ENCODE measurements around the gene NEU2.

Gene NEU2

DNA sequence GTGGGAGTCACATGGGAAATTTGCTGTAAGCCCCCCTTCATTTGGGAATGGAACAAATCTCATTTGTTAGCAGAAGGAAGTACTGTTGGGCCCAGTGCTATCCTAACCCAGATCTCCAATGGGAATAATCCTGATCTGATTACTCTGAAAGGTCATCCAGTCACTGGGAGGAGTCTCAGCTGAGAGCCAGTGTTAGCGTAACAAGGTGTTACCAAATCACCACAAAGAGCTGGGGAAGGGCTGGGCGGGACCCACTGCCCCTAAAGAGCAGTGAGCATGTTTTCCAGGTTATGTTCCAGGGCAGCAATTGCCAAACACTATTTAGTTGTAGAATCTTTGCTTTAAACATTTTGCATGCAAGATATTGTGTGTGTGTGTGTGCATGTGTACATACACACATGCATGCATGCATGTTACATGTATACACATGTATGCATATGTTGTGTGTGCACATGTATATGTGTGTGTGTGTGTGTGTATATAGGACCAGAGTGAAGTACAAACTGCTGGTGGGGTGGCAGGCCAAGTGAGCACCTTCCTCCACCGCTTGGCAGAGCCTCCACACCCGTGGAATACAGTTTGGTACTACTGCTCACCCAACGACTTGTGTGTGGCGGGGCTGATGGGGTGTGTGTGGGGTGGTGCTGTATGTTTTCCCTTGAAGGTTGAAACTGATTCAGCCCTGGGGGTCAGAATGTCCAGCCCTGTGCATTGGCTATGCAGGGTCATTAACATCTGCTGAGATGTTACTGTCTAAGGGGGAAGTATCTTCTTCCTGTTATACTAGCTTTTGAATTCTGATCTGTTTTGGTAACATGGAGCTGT lies 42.9 kb downstream of the NEU2 start:
- no peak for TF ChIP-seq EZH2phosphoT487 (IDR thresholded peaks at IDR 0.05; ENCODE audit: borderline replicate concordance, low read length)
- TF ChIP-seq, protein P1, sequence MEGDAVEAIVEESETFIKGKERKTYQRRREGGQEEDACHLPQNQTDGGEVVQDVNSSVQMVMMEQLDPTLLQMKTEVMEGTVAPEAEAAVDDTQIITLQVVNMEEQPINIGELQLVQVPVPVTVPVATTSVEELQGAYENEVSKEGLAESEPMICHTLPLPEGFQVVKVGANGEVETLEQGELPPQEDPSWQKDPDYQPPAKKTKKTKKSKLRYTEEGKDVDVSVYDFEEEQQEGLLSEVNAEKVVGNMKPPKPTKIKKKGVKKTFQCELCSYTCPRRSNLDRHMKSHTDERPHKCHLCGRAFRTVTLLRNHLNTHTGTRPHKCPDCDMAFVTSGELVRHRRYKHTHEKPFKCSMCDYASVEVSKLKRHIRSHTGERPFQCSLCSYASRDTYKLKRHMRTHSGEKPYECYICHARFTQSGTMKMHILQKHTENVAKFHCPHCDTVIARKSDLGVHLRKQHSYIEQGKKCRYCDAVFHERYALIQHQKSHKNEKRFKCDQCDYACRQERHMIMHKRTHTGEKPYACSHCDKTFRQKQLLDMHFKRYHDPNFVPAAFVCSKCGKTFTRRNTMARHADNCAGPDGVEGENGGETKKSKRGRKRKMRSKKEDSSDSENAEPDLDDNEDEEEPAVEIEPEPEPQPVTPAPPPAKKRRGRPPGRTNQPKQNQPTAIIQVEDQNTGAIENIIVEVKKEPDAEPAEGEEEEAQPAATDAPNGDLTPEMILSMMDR (IDR thresholded peaks at IDR 0.05; ENCODE audit: low read depth, low read length, poor library complexity, severe bottlenecking), result no peak
- Histone ChIP-seq H4K20me1 (ENCODE audit: control insufficient read depth, insufficient read depth, low read depth, low read length) (no peaks in the 10 kb centered on the region), H3K4me1 (ENCODE audit: control insufficient read depth, low read length) (peaks cover 91% of the 10 kb centered on the region), H3K4me2 (ENCODE audit: low read length) (peak overlapping the region; percentile 99), H3K36me3 (ENCODE audit: control insufficient read depth, low read length) (peaks cover 49% of the 10 kb centered on the region), H3K79me2 (ENCODE audit: control insufficient read depth, low read length) (peaks cover 65% of the 10 kb centered on the region), H3K27me3 (ENCODE audit: control insufficient read depth, low read length) (no peaks in the 10 kb centered on the region), H3K9me2 (replicated peaks; ENCODE audit: control insufficient read depth, low read length) (no peaks in the 10 kb centered on the region), H3K27ac (ENCODE audit: low read depth, low read length) (peak overlapping the region; percentile 99), H3K4me3 (ENCODE audit: low read length) (peak overlapping the region; percentile 72), H3K9me3 (ENCODE audit: control insufficient read depth, insufficient read depth, low read length) (0 out of 2 replicates have a peak, but pooled peaks cover 7% of the 10 kb centered on the region), H3F3A (ENCODE audit: control insufficient read depth, insufficient read depth) (peaks cover 57% of the 10 kb centered on the region)

DNA sequence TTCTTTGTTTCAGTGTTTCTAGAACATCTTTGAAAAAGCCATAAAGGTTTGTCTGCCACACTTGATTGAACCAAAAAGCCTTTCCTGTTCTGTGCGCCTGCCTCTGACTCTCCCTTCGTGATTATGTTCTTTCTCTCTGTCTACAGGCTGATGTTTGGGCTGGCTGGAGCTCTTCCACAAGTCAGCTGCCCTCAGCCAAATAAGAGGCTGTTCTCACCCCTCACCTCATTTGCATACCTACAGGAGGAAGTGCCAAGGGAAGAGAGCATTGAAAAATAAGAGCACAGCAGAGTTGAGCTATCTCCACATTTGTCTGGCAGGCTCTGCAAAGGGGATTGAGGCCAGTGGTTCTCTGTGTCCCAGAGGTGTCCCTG lies 43.5 kb downstream of the NEU2 start:
- Histone ChIP-seq H3K9me3 (ENCODE audit: control insufficient read depth, insufficient read depth, low read length) (0 out of 2 replicates have a peak, but pooled peaks cover 3% of the 10 kb centered on the region), H3K4me2 (ENCODE audit: low read length) (peak overlapping the region; percentile 99), H3K27me3 (ENCODE audit: control insufficient read depth, low read length) (no peaks in the 10 kb centered on the region), H3K36me3 (ENCODE audit: control insufficient read depth, low read length) (peaks cover 49% of the 10 kb centered on the region), H4K20me1 (ENCODE audit: control insufficient read depth, insufficient read depth, low read depth, low read length) (no peaks in the 10 kb centered on the region), H3K4me1 (ENCODE audit: control insufficient read depth, low read length) (peaks cover 92% of the 10 kb centered on the region), H3K27ac (ENCODE audit: low read depth, low read length) (peak overlapping the region; percentile 99), H3K79me2 (ENCODE audit: control insufficient read depth, low read length) (peaks cover 63% of the 10 kb centered on the region), H3K4me3 (ENCODE audit: low read length) (peak overlapping the region; percentile 72), H3F3A (ENCODE audit: control insufficient read depth, insufficient read depth) (peaks cover 59% of the 10 kb centered on the region), H3K9me2 (replicated peaks; ENCODE audit: control insufficient read depth, low read length) (no peaks in the 10 kb centered on the region)
- TF ChIP-seq EZH2phosphoT487 (IDR thresholded peaks at IDR 0.05; ENCODE audit: borderline replicate concordance, low read length), result no peak
- TF ChIP-seq, protein P1 (IDR thresholded peaks at IDR 0.05; ENCODE audit: low read depth, low read length, poor library complexity, severe bottlenecking), result no peak

DNA sequence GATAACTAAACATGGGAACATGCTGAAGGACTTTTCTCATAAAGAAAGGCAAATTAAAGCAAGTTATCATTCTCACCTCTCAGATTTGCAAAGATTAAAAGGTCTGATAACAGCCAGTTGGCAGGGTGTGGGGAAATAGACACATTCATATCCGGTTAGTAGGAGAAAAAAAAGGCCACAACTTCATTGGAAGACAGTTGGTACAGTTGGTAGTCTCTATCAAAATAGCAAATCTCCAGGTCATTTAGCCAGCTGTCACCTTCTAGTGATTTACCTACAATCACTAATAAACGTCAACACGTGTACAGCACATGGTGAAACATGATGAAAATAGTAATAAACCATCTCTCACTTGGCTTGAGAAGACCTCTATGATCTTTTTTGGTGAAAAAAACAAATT lies 44.3 kb downstream of the NEU2 start:
- H3K4me3 ChIP-seq (ENCODE audit: low read length), result peak overlapping the region; percentile 72
- H3K9me2 ChIP-seq (replicated peaks; ENCODE audit: control insufficient read depth, low read length), result no peaks in the 10 kb centered on the region
- H3K79me2 ChIP-seq (ENCODE audit: control insufficient read depth, low read length), result peaks cover 64% of the 10 kb centered on the region
- H3K36me3 ChIP-seq (ENCODE audit: control insufficient read depth, low read length), result peaks cover 50% of the 10 kb centered on the region
- 0 out of 2 replicates have a peak, but pooled peaks cover 2% of the 10 kb centered on the region for H3K9me3 ChIP-seq (ENCODE audit: control insufficient read depth, insufficient read depth, low read length)
- H4K20me1 ChIP-seq (ENCODE audit: control insufficient read depth, insufficient read depth, low read depth, low read length), result no peaks in the 10 kb centered on the region
- peak overlapping the region; percentile 99 for H3K27ac ChIP-seq (ENCODE audit: low read depth, low read length)
- peaks cover 59% of the 10 kb centered on the region for H3F3A ChIP-seq (ENCODE audit: control insufficient read depth, insufficient read depth)
- H3K27me3 ChIP-seq (ENCODE audit: control insufficient read depth, low read length), result no peaks in the 10 kb centered on the region
- TF ChIP-seq, protein P1 (IDR thresholded peaks at IDR 0.05; ENCODE audit: low read depth, low read length, poor library complexity, severe bottlenecking), result no peak
- no peak for TF ChIP-seq EZH2phosphoT487 (IDR thresholded peaks at IDR 0.05; ENCODE audit: borderline replicate concordance, low read length)
- peaks cover 99% of the 10 kb centered on the region for H3K4me1 ChIP-seq (ENCODE audit: control insufficient read depth, low read length)
- peak overlapping the region; percentile 99 for H3K4me2 ChIP-seq (ENCODE audit: low read length)
